AG04449 (cell line): ENCODE measurements around the gene XYLT1.

ENCODE experiments used
- CTCF ChIA-PET: fragments of 350-600 bp; formaldehyde crosslinking; extraction: SDS; loops from one replicate; lab custom pipeline; 2021; ENCODE audit warnings: antibody characterized with exemption; lab: Yijun Ruan, JAX
- POLR2A ChIA-PET: fragments of 400-600, 350-600 bp; formaldehyde crosslinking; extraction: SDS; loops from one replicate; lab custom pipeline; 2020; ENCODE audit warnings: antibody characterized with exemption, inconsistent platforms; lab: Yijun Ruan, JAX
- DNase-seq: peaks from one replicate; pipeline ENCODE4 v3.0.0-alpha.2; 2010; ENCODE audit warnings: low read depth, low spot score
- H3K4me3 ChIP-seq: 2 replicates; pipeline ENCODE4 v1.5.1; 2011; ENCODE audit warnings: low read depth, mild to moderate bottlenecking, control low read depth, low read length
- TF ChIP-seq, protein P1 (sequence below): IDR thresholded peaks from one replicate; pipeline ENCODE4 v1.5.1; 2011; ENCODE audit warnings: mild to moderate bottlenecking, moderate library complexity, low read length, control low read depth, inconsistent platforms; ENCODE audit not compliant: insufficient read depth; ENCODE audit errors: missing control alignments

XYLT1 gene, protein sequence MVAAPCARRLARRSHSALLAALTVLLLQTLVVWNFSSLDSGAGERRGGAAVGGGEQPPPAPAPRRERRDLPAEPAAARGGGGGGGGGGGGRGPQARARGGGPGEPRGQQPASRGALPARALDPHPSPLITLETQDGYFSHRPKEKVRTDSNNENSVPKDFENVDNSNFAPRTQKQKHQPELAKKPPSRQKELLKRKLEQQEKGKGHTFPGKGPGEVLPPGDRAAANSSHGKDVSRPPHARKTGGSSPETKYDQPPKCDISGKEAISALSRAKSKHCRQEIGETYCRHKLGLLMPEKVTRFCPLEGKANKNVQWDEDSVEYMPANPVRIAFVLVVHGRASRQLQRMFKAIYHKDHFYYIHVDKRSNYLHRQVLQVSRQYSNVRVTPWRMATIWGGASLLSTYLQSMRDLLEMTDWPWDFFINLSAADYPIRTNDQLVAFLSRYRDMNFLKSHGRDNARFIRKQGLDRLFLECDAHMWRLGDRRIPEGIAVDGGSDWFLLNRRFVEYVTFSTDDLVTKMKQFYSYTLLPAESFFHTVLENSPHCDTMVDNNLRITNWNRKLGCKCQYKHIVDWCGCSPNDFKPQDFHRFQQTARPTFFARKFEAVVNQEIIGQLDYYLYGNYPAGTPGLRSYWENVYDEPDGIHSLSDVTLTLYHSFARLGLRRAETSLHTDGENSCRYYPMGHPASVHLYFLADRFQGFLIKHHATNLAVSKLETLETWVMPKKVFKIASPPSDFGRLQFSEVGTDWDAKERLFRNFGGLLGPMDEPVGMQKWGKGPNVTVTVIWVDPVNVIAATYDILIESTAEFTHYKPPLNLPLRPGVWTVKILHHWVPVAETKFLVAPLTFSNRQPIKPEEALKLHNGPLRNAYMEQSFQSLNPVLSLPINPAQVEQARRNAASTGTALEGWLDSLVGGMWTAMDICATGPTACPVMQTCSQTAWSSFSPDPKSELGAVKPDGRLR

DNA sequence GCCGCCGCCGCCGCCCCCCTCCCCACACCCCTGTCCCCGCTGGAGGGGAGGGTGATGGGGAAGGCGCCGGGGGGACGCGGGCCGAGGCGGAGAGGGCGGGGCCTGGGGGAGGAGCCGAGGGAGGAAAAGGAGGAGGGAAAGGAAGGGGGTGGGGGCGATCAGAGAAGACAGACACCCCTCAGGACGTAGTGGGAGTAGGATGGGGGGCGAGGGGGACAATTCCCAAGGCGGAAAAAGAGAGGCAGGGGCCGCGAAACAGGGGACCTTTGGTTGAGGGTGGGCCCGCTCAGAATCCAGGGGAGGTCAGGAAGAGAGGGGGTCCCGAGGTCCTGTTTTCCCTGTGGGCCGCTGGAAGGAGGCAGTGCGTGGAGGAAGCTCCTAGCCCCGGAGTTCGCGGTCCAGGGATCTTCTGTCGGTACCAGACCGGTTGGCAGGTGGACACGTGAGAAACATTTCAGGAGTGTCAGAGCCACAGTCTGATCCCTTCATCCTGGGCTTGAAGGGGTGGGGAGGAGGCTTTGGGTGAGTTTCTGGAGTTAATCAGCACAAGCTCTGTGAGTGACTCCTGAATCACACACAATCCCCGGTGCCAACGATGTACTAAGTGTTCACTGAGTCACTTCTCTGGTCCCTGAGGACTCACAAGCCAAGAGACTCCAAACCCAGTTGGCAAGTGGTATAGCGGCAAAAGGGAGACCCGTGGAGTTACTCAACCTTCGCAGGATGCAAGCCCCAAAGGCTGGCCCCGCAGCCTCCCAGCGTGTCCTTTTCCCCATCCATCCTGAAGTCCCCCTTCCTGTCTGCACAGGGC is at the start of gene XYLT1:
TSS of gene XYLT1 (minus strand) at position 53 of the 811 bp plus-strand sequence. CDS start 164 bp downstream, outside the sequence.
- ChIA-PET POLR2A (interaction anchor here (0.6 to 1.4 kb wide), 4 partner anchors 26 to 366 kb away, joined by 3 to 5 read pairs (median 4); no protein-coding TSS in a partner anchor), CTCF (interaction anchor here (1.0 to 13.1 kb wide), 2 partner anchors 85 to 107 kb away, joined by 4 to 213 read pairs; no protein-coding TSS in a partner anchor)
- peak; percentile 86 for DNase-seq
- H3K4me3 ChIP-seq = peak within 1 kb of the TSS; percentile 84
- TF ChIP-seq, protein P1, sequence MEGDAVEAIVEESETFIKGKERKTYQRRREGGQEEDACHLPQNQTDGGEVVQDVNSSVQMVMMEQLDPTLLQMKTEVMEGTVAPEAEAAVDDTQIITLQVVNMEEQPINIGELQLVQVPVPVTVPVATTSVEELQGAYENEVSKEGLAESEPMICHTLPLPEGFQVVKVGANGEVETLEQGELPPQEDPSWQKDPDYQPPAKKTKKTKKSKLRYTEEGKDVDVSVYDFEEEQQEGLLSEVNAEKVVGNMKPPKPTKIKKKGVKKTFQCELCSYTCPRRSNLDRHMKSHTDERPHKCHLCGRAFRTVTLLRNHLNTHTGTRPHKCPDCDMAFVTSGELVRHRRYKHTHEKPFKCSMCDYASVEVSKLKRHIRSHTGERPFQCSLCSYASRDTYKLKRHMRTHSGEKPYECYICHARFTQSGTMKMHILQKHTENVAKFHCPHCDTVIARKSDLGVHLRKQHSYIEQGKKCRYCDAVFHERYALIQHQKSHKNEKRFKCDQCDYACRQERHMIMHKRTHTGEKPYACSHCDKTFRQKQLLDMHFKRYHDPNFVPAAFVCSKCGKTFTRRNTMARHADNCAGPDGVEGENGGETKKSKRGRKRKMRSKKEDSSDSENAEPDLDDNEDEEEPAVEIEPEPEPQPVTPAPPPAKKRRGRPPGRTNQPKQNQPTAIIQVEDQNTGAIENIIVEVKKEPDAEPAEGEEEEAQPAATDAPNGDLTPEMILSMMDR = no peak

DNA sequence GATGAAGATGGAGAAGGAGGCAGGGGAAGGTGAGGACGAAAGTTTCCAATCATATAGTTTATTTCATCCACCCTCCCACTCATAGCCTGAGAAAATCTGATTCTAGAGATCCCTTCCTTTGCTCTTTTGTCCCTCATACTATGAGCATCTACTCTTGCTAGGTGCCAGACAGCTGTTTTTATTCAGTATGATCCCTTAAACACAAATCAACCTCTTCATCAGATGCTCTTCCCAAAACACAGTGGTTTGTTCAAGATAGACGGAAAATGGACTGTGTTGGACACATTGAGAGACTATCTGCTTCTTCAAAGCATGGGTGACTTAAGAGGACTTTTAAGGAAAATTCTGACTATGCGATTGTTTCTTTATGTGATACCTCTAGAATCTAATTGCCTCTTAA is 49.4 kb upstream of the XYLT1 start:
- CTCF ChIA-PET = interaction anchor here (1.3 to 3.8 kb wide), 4 partner anchors 8 to 37 kb away, joined by 3 to 13 read pairs (median 6); no protein-coding TSS in a partner anchor
- DNase-seq = no peak
- TF ChIP-seq, protein P1 = no peak
- POLR2A ChIA-PET = interaction anchor here (0.6 to 1.1 kb wide), 3 partner anchors 16 to 221 kb away, joined by 3 to 4 read pairs (median 3); no protein-coding TSS in a partner anchor
- H3K4me3 ChIP-seq = no peak overlapping the region

DNA sequence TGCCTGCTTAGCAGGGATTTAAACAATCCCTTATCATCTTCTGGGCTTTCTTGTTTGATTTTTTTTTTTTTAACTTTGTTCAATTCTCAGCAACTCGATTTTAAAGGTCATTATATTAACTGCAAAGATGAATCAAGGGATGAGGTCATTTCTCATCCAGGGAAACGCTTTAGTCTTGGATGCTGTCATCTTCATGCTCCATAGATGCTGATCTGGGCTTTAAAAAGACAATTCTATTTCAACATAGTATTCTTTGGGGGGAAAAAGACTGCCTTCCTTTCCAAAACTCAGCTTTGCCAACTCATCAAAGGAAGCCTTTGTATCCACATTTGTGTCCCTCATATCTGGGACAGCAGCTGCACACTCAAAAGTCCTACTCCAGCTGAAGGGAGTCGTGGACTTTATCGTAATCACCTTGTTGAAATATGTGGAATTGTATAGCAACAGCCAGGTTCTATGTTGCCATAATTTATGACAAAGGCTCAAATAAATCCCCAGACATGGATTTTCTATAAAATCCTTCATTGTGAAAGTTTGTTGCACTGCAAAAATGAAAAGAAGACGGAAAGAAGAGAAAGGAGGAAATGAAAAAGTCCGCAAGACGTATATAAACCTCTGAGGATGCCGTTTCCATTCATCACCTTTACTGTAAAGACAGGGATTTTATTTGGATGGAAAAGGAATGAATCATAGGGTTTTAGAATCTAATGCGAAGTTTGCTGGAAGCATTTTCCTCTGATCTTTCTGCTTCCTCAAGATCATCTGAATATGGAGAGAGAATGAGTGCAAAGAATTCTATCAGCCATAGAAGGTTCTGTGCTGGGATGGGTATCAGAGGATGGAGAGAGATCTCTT is 48.6 kb upstream of the XYLT1 start:
- TF ChIP-seq, protein P1 = no peak
- ChIA-PET CTCF (interaction anchor here (1.1 to 3.8 kb wide), 2 partner anchors 36 to 37 kb away, joined by 3 to 13 read pairs; no protein-coding TSS in a partner anchor), POLR2A (interaction anchor here (1.1 kb wide), 1 partner anchor 34 kb away, joined by 3 read pairs; no protein-coding TSS in a partner anchor)
- DNase-seq = no peak
- H3K4me3 ChIP-seq = no peak overlapping the region

DNA sequence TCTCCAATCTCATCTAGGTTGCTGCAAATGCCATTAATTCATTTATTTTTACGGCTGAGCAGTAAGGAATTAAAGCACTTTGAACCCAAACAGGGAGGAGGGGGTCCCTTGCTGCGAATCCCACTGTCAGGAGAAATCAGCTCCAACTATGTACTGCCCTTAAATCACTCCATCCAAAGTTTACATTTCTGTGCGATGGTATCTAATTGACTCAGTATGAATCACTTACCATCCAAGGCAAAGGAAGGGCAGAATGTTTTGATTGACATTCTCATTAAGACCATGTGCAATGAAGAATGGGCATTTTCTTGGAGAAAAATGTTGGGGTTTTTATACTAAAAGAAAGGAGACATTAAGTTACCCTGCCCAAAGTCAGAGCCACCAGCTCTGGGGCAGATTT is 47.7 kb upstream of the XYLT1 start:
- ChIA-PET CTCF (interaction anchor here (1.1 kb wide), 1 partner anchor 36 kb away, joined by 3 read pairs; no protein-coding TSS in a partner anchor), POLR2A (interaction anchor here (0.5 to 1.1 kb wide), 5 partner anchors 17 to 1476 kb away, joined by 3 to 4 read pairs (median 3); no protein-coding TSS in a partner anchor)
- TF ChIP-seq, protein P1 = no peak
- DNase-seq = peak; percentile 52
- no peak overlapping the region for H3K4me3 ChIP-seq
